H1 (cell line): ENCODE results near the gene HSDL2. TPM values are rescaled to one million over a fixed set of nuclear protein-coding genes. Genes with fewer than 3 reads are reported as not detected.

Experiments
- CTCF ChIA-PET: fragments of 300-600 bp; sonication (Branson Sonifier 250); formaldehyde crosslinking; loops from one replicate; lab custom pipeline; 2021; ENCODE audit not compliant: partially characterized antibody; lab: Charles Lee
- POLR2A ChIA-PET: fragments of 300-600 bp; sonication (Branson Sonifier 250); formaldehyde crosslinking; loops from one replicate; lab custom pipeline; 2021; ENCODE audit warnings: inconsistent platforms; ENCODE audit not compliant: partially characterized antibody; lab: Charles Lee
- DNase-seq, 2 experiments: peaks; one replicate each; pipeline versions ENCODE4 v3.0.0 to v3.0.0-alpha.2; 2010 to 2022; ENCODE audit warnings: low spot score in 2 of 2, low read depth in 1 of 2, mixed read lengths in 1 of 2
- FAIRE-seq: peaks from 2 replicates; lab custom pipeline; 2011; peaks lifted over from hg19 to GRCh38; lab: Jason Lieb, UNC
- H2AFZ ChIP-seq: 2 replicates; pipeline ENCODE4 v1.8.1; 2012; ENCODE audit warnings: low read length, inconsistent platforms
- H2AK5ac ChIP-seq: 2 replicates; pipeline ENCODE4 v1.6.1; 2013; ENCODE audit warnings: low read depth, low read length
- H2BK120ac ChIP-seq: replicated peaks from 2 replicates; pipeline ENCODE3; 2013; ENCODE audit warnings: low read depth, low read length, inconsistent platforms
- H2BK12ac ChIP-seq: 2 replicates; pipeline ENCODE4 v1.6.1; 2013; ENCODE audit warnings: low read depth, low read length
- H2BK15ac ChIP-seq: 2 replicates; pipeline ENCODE4 v1.6.1; 2013; ENCODE audit warnings: low read length
- H2BK20ac ChIP-seq: 2 replicates; pipeline ENCODE4 v1.6.1; 2013; ENCODE audit warnings: low read length
- H2BK5ac ChIP-seq: 2 replicates; pipeline ENCODE4 v1.6.1; 2013; ENCODE audit warnings: low read depth, low read length
- H3K14ac ChIP-seq: 2 replicates; pipeline ENCODE4 v1.6.1; 2013; ENCODE audit warnings: inconsistent platforms; ENCODE audit not compliant: insufficient read length
- H3K18ac ChIP-seq: 2 replicates; pipeline ENCODE4 v1.6.1; 2013; ENCODE audit warnings: low read length; ENCODE audit errors: extremely low read depth
- H3K23ac ChIP-seq: 2 replicates; pipeline ENCODE4 v1.6.1; 2013; ENCODE audit warnings: inconsistent platforms; ENCODE audit not compliant: insufficient read length
- H3K23me2 ChIP-seq: 2 replicates; pipeline ENCODE4 v1.6.1; 2013; ENCODE audit warnings: low read depth, low read length
- H3K27ac ChIP-seq: 2 replicates; pipeline ENCODE4 v1.6.1; 2011; ENCODE audit warnings: low read depth, low read length, inconsistent platforms
- H3K27me3 ChIP-seq, 4 experiments: replicated peaks in 1 of 4; 1 replicate in 1 of 4; 2 replicates in 3 of 4; pipeline versions ENCODE4 v1.6.1 to v1.8.1; 2011 to 2013; ENCODE audit warnings: low read length in 3 of 4, mild to moderate bottlenecking in 3 of 4, inconsistent platforms in 2 of 4, mixed read lengths in 2 of 4, moderate library complexity in 1 of 4; ENCODE audit not compliant: control insufficient read depth in 3 of 4, insufficient read depth in 3 of 4; ENCODE audit errors: extremely low read depth in 1 of 4
- H3K36me3 ChIP-seq, 4 experiments: 2 replicates each; pipeline versions ENCODE4 v1.6.1 to v1.8.1; 2011 to 2013; ENCODE audit warnings: mild to moderate bottlenecking in 4 of 4, low read length in 3 of 4, moderate library complexity in 2 of 4, control low read depth in 1 of 4, inconsistent platforms in 1 of 4; ENCODE audit not compliant: insufficient read depth in 4 of 4, control insufficient read depth in 2 of 4
- H3K4ac ChIP-seq: replicated peaks from 2 replicates; pipeline ENCODE3; 2013; ENCODE audit warnings: low read length, low read depth, mixed read lengths, inconsistent platforms; ENCODE audit not compliant: insufficient read length
- H3K4me1 ChIP-seq, 4 experiments: replicated peaks in 1 of 4; 1 replicate in 1 of 4; 2 replicates in 3 of 4; pipeline versions ENCODE4 v1.6.1 to v1.8.1; 2011 to 2013; ENCODE audit warnings: low read length in 3 of 4, inconsistent platforms in 2 of 4, mixed read lengths in 1 of 4; ENCODE audit not compliant: insufficient read depth in 4 of 4, control insufficient read depth in 3 of 4
- H3K4me2 ChIP-seq, 2 experiments: 2 replicates each; pipeline versions ENCODE4 v1.6.1 to v1.8.1; 2011 to 2013; ENCODE audit warnings: low read depth in 2 of 2, low read length in 2 of 2, control low read depth in 1 of 2, inconsistent platforms in 1 of 2, mild to moderate bottlenecking in 1 of 2; ENCODE audit not compliant: insufficient read depth in 1 of 2
- H3K4me3 ChIP-seq, 4 experiments: fragments of 200-600, 300-600 bp in 1 of 4; sonication (generic), shearing (Covaris generic), sonication (Bioruptor Twin) in 1 of 4; 2 replicates each; pipeline versions ENCODE4 v1.5.1 to v1.8.1; 2011 to 2016; ENCODE audit warnings: low read length in 4 of 4, low read depth in 3 of 4, control low read depth in 2 of 4, inconsistent platforms in 2 of 4, mild to moderate bottlenecking in 2 of 4, mixed read lengths in 1 of 4, moderate library complexity in 1 of 4; ENCODE audit not compliant: insufficient read depth in 2 of 4; ENCODE audit errors: extremely low read depth in 1 of 4
- H3K56ac ChIP-seq: replicated peaks from 2 replicates; pipeline ENCODE3; 2013; ENCODE audit warnings: low read depth, mild to moderate bottlenecking, mixed read lengths, low read length, inconsistent platforms; ENCODE audit not compliant: insufficient read length
- H3K79me1 ChIP-seq: 2 replicates; pipeline ENCODE4 v1.6.1; 2013; ENCODE audit warnings: low read depth, low read length, control low read depth
- H3K79me2 ChIP-seq, 2 experiments: 2 replicates each; pipeline versions ENCODE4 v1.6.1 to v1.8.1; 2012 to 2013; ENCODE audit warnings: low read length in 2 of 2, mild to moderate bottlenecking in 2 of 2, inconsistent platforms in 1 of 2; ENCODE audit not compliant: insufficient read depth in 2 of 2, control insufficient read depth in 1 of 2
- H3K9ac ChIP-seq, 4 experiments: replicated peaks in 1 of 4; 1 replicate in 1 of 4; 2 replicates in 3 of 4; pipeline versions ENCODE4 v1.6.1 to v1.8.1; 2011 to 2013; ENCODE audit warnings: low read depth in 3 of 4, low read length in 3 of 4, control low read depth in 2 of 4, mild to moderate bottlenecking in 2 of 4, moderate library complexity in 2 of 4, inconsistent platforms in 1 of 4; ENCODE audit errors: extremely low read depth in 1 of 4
- H3K9me3 ChIP-seq, 2 experiments: 2 replicates each; pipeline versions ENCODE4 v1.6.1 to v1.8.1; 2012 to 2013; ENCODE audit warnings: mild to moderate bottlenecking in 2 of 2, moderate library complexity in 2 of 2, control low read depth in 1 of 2, inconsistent platforms in 1 of 2, low read depth in 1 of 2, low read length in 1 of 2, mixed read lengths in 1 of 2; ENCODE audit not compliant: insufficient read depth in 2 of 2
- H4K20me1 ChIP-seq, 2 experiments: replicated peaks in 1 of 2; 2 replicates each; pipeline versions ENCODE3 to v1.8.1; 2011 to 2013; ENCODE audit warnings: inconsistent platforms in 2 of 2, low read length in 2 of 2, mild to moderate bottlenecking in 1 of 2; ENCODE audit not compliant: insufficient read depth in 2 of 2, control insufficient read depth in 1 of 2
- H4K5ac ChIP-seq: 2 replicates; pipeline ENCODE4 v1.6.1; 2013; ENCODE audit warnings: low read length, low read depth, mixed read lengths, inconsistent platforms; ENCODE audit not compliant: insufficient read length
- H4K8ac ChIP-seq: 2 replicates; pipeline ENCODE4 v1.8.0; 2013; ENCODE audit warnings: mild to moderate bottlenecking, moderate library complexity, low read length, inconsistent platforms; ENCODE audit not compliant: insufficient read depth; ENCODE audit errors: extremely low read depth
- H4K91ac ChIP-seq: replicated peaks from 2 replicates; pipeline ENCODE3; 2013; ENCODE audit warnings: low read length, mixed read lengths, inconsistent platforms; ENCODE audit not compliant: insufficient read length
- ATF2 ChIP-seq: IDR thresholded peaks from 2 replicates; pipeline ENCODE4 v1.6.1; 2012; ENCODE audit warnings: low read length, inconsistent platforms
- CREB1 ChIP-seq: IDR thresholded peaks from 2 replicates; pipeline ENCODE4 v1.6.1; 2012; ENCODE audit warnings: inconsistent platforms
- GABPA ChIP-seq: IDR thresholded peaks from 2 replicates; pipeline ENCODE4 v1.6.1; 2011; ENCODE audit warnings: mild to moderate bottlenecking, low read length, moderate library complexity, borderline replicate concordance; ENCODE audit not compliant: insufficient read depth
- GTF2F1 ChIP-seq: IDR thresholded peaks from 2 replicates; pipeline ENCODE4 v1.6.1; 2012; ENCODE audit warnings: low read depth, low read length, improper control_type of control experiment, borderline replicate concordance
- HDAC2 ChIP-seq, 2 experiments: fragments of 300-600 bp in 1 of 2; sonication (generic) in 1 of 2; IDR thresholded peaks; 2 replicates each; pipeline ENCODE4 v1.6.1; 2011 to 2012; ENCODE audit warnings: low read depth in 2 of 2, low read length in 2 of 2, mild to moderate bottlenecking in 2 of 2, moderate library complexity in 2 of 2, borderline replicate concordance in 1 of 2, inconsistent platforms in 1 of 2
- JUND ChIP-seq: IDR thresholded peaks from 2 replicates; pipeline ENCODE4 v1.6.1; 2011; ENCODE audit warnings: mild to moderate bottlenecking, improper control_type of control experiment, low read length
- MAFK ChIP-seq: IDR thresholded peaks from 2 replicates; pipeline ENCODE4 v1.6.1; 2012; ENCODE audit warnings: low read depth, mild to moderate bottlenecking, improper control_type of control experiment, low read length
- POLR2AphosphoS5 ChIP-seq: IDR thresholded peaks from 2 replicates; pipeline ENCODE4 v1.6.1; 2011; ENCODE audit warnings: low read depth, low read length
- RNF2 ChIP-seq: fragments of 200-900, 300-1000 bp; sonication (generic); IDR thresholded peaks from 2 replicates; pipeline ENCODE4 v1.7.1; 2016; ENCODE audit warnings: borderline replicate concordance, low read depth, mild to moderate bottlenecking, antibody characterized with exemption, low read length; ENCODE audit not compliant: poor library complexity, severe bottlenecking; ENCODE audit errors: missing control alignments
- SP2 ChIP-seq: IDR thresholded peaks from 2 replicates; pipeline ENCODE4 v1.6.1; 2012; ENCODE audit warnings: mild to moderate bottlenecking, low read length, inconsistent platforms
- SP4 ChIP-seq: IDR thresholded peaks from 2 replicates; pipeline ENCODE4 v1.6.1; 2012; ENCODE audit warnings: low read length, inconsistent platforms
- TAF1 ChIP-seq: IDR thresholded peaks from 2 replicates; pipeline ENCODE4 v1.6.1; 2011; ENCODE audit warnings: mild to moderate bottlenecking, low read depth, low read length
- TAF7 ChIP-seq: optimal IDR thresholded peaks from 2 replicates; pipeline ENCODE3; 2011; ENCODE audit warnings: low read depth, mild to moderate bottlenecking, inconsistent platforms, low read length, moderate library complexity, borderline replicate concordance
- WGBS, 2 experiments: shearing (Covaris generic) in 1 of 2; methylation state at CpG; one replicate each; pipeline versions ENCODE4 v1.1.6 to v1.1.7; 2013 to 2015; ENCODE audit warnings: low lambda C conversion rate in 2 of 2, mixed read lengths in 2 of 2, inconsistent platforms in 1 of 2, low coverage in 1 of 2, missing lambda C conversion rate in 1 of 2; ENCODE audit not compliant: insufficient replicate concordance in 2 of 2, insufficient coverage in 1 of 2, insufficient read length in 1 of 2; ENCODE audit errors: extremely low coverage in 1 of 2, missing lambda C conversion rate in 1 of 2; 5-methylcytosine and 5-hydroxymethylcytosine counted together
- polyA plus RNA-seq, 7 experiments: library from polyadenylated mRNA; depleted of rRNA in 3 of 7; stranded (reverse) in 5 of 7; unstranded in 2 of 7; fragments of >200 nt in 5 of 7; fragments of 200-250 nt in 2 of 7; gene quantifications; 1 replicate in 5 of 7; 2 replicates in 1 of 7; 4 replicates in 1 of 7; pipeline versions ENCODE4 v1.2.1 to v1.2.3, GENCODE V29; 2011 to 2013; ENCODE audit warnings: missing spikeins in 2 of 7, mixed read lengths in 2 of 7
- total RNA-seq: library from RNA; stranded (reverse); fragmentation: NEBNext Ultra II Directional; extraction: Animal tissue kit (Norgen Biotek cat#: 25700); gene quantifications from 2 replicates; pipeline ENCODE4 v1.2.1, GENCODE V29; 2021

Gene HSDL2
- total and polyA plus RNA-seq, 2 of the 8 experiments (the other 6 are each of a cell fraction or from before 2014, with no cell fraction given), result 6.6 to 15.4 TPM

DNA sequence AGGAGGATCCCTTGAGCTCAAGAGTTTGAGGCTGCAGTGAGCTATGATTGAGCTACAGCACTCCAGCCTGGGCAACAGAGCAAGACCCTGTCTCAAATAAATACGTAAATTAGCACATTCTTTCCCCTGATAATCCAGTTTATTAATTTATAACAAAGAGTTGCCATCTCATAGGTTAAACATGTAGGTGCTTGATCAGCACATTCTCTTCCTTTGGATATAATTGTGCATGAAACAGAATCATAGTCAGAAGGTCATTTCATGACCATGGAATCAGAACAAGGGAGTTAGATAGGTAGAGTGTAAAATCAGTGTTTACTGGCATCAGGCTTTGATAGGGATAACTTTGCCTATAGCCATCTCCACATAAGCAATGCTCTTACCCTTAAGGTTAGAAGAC lies 63.7 kb downstream of the HSDL2 start:
- no peak overlapping the region for H2BK20ac ChIP-seq
- H3K23me2 ChIP-seq, result no peaks in the 10 kb centered on the region
- no peak overlapping the region for H3K9ac ChIP-seq
- H3K23ac ChIP-seq, result no peak overlapping the region
- no peak overlapping the region for H2AK5ac ChIP-seq
- POLR2A ChIA-PET, result interaction anchor here (0.9 kb wide), 1 partner anchor 274 kb away, joined by 3 read pairs; the partner anchor contains the start of gene INIP
- H2AFZ ChIP-seq, result no peak overlapping the region
- H4K5ac ChIP-seq, result no peak overlapping the region
- no peak overlapping the region for H3K56ac ChIP-seq
- no peak for FAIRE-seq
- H4K91ac ChIP-seq, result no peak overlapping the region
- H2BK120ac ChIP-seq, result no peak overlapping the region
- no peak overlapping the region for H3K4me3 ChIP-seq
- H2BK12ac ChIP-seq, result no peak overlapping the region
- no peaks in the 10 kb centered on the region for H3K27me3 ChIP-seq
- no peak overlapping the region for H3K27ac ChIP-seq
- no peak overlapping the region for H3K14ac ChIP-seq
- no peaks in the 10 kb centered on the region for H4K20me1 ChIP-seq
- H3K79me1 ChIP-seq, result no peaks in the 10 kb centered on the region
- DNase-seq, result no peak
- no peak overlapping the region for H2BK5ac ChIP-seq
- 89% methylated on average over 1 of the region's 1 CpG; no CpG with 5 or more reads in 1 of the 2 experiments for WGBS, 2 experiments
- H2BK15ac ChIP-seq, result no peak overlapping the region
- CTCF ChIA-PET, result interaction anchor here (0.5 to 1.8 kb wide), 11 partner anchors 9 to 468 kb away, joined by 3 to 9 read pairs (median 4); no protein-coding TSS in a partner anchor
- no peak overlapping the region for H3K4me2 ChIP-seq
- no peaks in the 10 kb centered on the region for H3K4me1 ChIP-seq
- H3K9me3 ChIP-seq, result no peaks in the 10 kb centered on the region
- H3K79me2 ChIP-seq, result no peaks in the 10 kb centered on the region
- H3K36me3 ChIP-seq, result no peaks in the 10 kb centered on the region
- no peak overlapping the region for H4K8ac ChIP-seq
- no peak overlapping the region for H3K4ac ChIP-seq
- no peak overlapping the region for H3K18ac ChIP-seq
- TF ChIP-seq MAFK, result no peak
- no peak for TF ChIP-seq JUND
- TF ChIP-seq RNF2, result no peak
- TF ChIP-seq ATF2, result no peak
- TF ChIP-seq TAF1, result no peak
- TF ChIP-seq SP2, result no peak
- TF ChIP-seq GTF2F1, result no peak
- TF ChIP-seq HDAC2 (IDR thresholded peaks at IDR 0.05; ENCODE audit: borderline replicate concordance in 1 of 2, low read depth in 2 of 2, low read length in 2 of 2), result no peak
- TF ChIP-seq SP4, result no peak
- no peak for TF ChIP-seq GABPA
- no peak for TF ChIP-seq POLR2AphosphoS5
- no peak for TF ChIP-seq TAF7
- TF ChIP-seq CREB1, result no peak
